Activated CD4-positive, alpha-beta memory T cell treated with anti-CD3 and anti-CD28 coated beads for 36 hours (primary cell): ENCODE results near the gene EXD3. TPM values are rescaled to one million over a fixed set of nuclear protein-coding genes. Genes with fewer than 3 reads are reported as not detected.

Experiments used
- CTCF ChIA-PET: fragments of 350-600 bp; sonication (Branson Sonifier 250); formaldehyde crosslinking; loops from one replicate; lab custom pipeline; 2021; ENCODE audit warnings: antibody characterized with exemption, inconsistent platforms; lab: Charles Lee
- POLR2A ChIA-PET: fragments of 350-600 bp; sonication (Branson Sonifier 250); formaldehyde crosslinking; loops from one replicate; lab custom pipeline; 2021; ENCODE audit warnings: antibody characterized with exemption; lab: Charles Lee
- DNase-seq: peaks from one replicate; pipeline ENCODE4 v3.0.0-alpha.2; 2020
- H3K27ac Mint-ChIP-seq: one replicate; pipeline ENCODE4 v1.8.0; 2021; ENCODE audit warnings: mixed read lengths
- H3K27me3 Mint-ChIP-seq: one replicate; pipeline ENCODE4 v1.8.0; 2021; ENCODE audit warnings: mixed read lengths
- H3K36me3 Mint-ChIP-seq: one replicate; pipeline ENCODE4 v1.8.0; 2021; ENCODE audit warnings: mixed read lengths
- H3K4me1 Mint-ChIP-seq: one replicate; pipeline ENCODE4 v1.8.0; 2021; ENCODE audit warnings: low read depth, mixed read lengths
- H3K4me3 Mint-ChIP-seq: one replicate; pipeline ENCODE4 v1.8.0; 2021; ENCODE audit warnings: mild to moderate bottlenecking, mixed read lengths
- H3K9me3 Mint-ChIP-seq: one replicate; pipeline ENCODE4 v1.8.0; 2021; ENCODE audit warnings: mixed read lengths
- intact Hi-C: fragments of 100-400 bp; cut with micrococcal nuclease; formaldehyde crosslinking; loops from one replicate; pipeline ENCODE4 v1.15.1; 2023
- total RNA-seq, 2 experiments: library from RNA; stranded (reverse); gene quantifications; one replicate each; pipeline ENCODE4 v1.2.3, GENCODE V29; 2021

Gene EXD3
- total RNA-seq, 2 experiments from 2014 or later, result 13.5 to 13.6 TPM

DNA sequence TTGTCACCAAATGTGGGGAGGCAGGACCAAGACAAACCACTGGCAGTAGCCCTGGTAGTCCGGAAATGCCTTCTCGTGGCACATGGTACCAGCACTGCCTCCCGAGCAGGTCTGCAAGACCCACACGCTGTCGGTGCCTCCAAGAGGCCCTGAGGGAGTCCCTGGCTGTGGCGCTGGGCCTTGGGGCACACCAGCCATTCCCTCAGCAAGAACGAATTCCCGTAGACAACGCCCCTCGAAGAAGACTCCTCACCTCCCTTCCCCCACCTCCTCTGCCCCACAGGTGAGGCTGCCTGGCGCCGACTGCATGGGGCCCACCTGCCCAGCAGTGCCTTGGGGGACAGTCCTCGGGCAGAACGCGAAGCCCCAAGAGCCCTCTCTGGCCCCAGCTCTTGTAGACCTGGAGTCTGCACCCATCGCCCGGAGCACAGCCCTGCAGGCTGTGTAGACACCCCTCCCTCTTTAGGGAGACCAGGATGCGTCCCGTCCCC, 56.0 kb downstream of the EXD3 start:
- H3K27me3 Mint-ChIP-seq, result no peaks in the 10 kb centered on the region
- no peak overlapping the region for H3K27ac Mint-ChIP-seq
- H3K4me1 Mint-ChIP-seq, result no peaks in the 10 kb centered on the region
- H3K36me3 Mint-ChIP-seq, result no peaks in the 10 kb centered on the region
- no peak for DNase-seq
- ChIA-PET CTCF (no interaction called here), POLR2A (no interaction called here)
- no peak overlapping the region for H3K4me3 Mint-ChIP-seq
- intact Hi-C loops, result no loop called here
- peaks cover 5% of the 10 kb centered on the region for H3K9me3 Mint-ChIP-seq

DNA sequence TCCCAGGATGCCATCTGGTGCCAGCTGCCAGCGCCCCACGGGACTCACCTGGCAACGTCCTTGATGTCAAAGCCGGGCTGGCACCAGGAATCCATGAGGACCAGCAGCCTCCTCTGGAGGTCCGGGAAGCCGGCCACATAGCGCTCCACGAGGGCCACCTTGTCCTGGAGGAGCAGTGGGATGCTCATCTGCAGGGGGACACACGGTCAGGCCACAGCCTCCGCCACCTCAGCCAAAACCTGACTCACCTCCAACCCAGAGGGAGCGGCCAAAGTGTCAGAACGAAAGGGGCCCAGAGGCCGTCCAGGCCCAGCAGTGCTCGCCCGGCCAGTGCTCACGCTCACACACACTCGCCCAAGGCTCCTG, 56.5 kb downstream of the EXD3 start:
- Mint-ChIP-seq H3K4me1 (no peaks in the 10 kb centered on the region), H3K9me3 (peaks cover 5% of the 10 kb centered on the region), H3K27ac (no peak overlapping the region), H3K36me3 (no peaks in the 10 kb centered on the region), H3K4me3 (no peak overlapping the region), H3K27me3 (no peaks in the 10 kb centered on the region)
- intact Hi-C loops, result no loop called here
- no peak for DNase-seq
- ChIA-PET CTCF (no interaction called here), POLR2A (no interaction called here)

DNA sequence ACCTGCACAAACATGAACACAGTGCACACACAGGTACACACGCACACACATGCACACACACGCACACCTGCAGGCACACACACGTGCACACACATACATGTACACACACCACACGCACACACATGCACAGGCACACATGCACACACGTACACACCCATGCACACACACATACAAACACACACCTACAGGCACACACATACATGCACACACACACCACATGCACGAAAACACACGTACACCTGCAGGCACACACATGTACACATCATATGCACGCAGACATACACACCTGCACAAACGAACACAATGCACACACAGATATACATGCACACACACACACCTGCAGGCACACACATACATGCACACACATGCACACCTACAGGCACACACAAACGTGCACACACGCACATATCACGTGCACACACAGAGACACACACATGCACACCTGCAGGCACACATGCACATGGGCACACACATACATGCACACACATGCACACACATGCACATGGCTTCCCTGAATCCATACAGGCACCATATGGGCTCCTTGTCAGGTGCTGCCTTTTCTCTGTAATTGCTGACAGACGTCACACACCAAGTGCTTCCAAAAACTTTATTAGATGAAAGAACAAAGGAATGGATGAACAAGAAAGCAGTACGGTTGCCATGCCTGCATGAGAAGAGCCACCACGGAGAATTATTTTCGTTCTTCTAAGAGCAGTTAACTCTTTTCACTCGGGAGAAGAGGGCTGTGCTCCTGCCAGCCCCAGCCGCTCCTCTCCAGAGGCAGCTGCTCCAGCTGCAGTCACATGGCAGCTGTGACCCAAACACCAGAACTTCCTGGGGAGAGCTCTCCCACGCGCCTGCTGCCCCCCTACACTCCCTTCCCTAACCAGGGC, 57.2 kb downstream of the EXD3 start:
- Mint-ChIP-seq H3K27ac (no peak overlapping the region), H3K4me1 (no peaks in the 10 kb centered on the region), H3K9me3 (peaks cover 5% of the 10 kb centered on the region), H3K27me3 (no peaks in the 10 kb centered on the region), H3K36me3 (no peaks in the 10 kb centered on the region), H3K4me3 (no peak overlapping the region)
- ChIA-PET CTCF (no interaction called here), POLR2A (no interaction called here)
- DNase-seq, result no peak
- intact Hi-C loops, result no loop called here

DNA sequence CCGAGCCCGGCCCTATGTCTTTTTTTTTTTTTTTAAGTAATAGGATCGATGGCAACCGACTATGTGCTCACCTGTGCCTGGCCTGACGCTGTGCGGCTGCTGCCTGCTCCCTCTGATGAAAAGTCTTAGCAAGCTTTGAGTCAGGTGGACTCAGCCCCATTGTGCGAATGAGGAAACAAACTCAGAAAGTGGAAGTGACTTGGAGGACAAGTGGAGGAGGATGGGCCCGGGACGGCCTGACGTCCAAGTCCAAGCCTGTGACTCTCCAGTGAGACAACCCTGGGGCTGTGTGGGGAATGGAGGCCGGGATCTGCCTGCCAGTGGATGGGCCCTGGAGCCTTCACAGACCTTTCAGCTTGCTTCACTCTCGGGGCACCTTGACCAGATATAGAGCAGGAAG, 57.9 kb downstream of the EXD3 start:
- ChIA-PET CTCF (no interaction called here), POLR2A (no interaction called here)
- no peaks in the 10 kb centered on the region for H3K27me3 Mint-ChIP-seq
- no peaks in the 10 kb centered on the region for H3K4me1 Mint-ChIP-seq
- H3K9me3 Mint-ChIP-seq, result peaks cover 5% of the 10 kb centered on the region
- no peaks in the 10 kb centered on the region for H3K36me3 Mint-ChIP-seq
- no peak for DNase-seq
- no peak overlapping the region for H3K27ac Mint-ChIP-seq
- no peak overlapping the region for H3K4me3 Mint-ChIP-seq
- intact Hi-C loops, result no loop called here

DNA sequence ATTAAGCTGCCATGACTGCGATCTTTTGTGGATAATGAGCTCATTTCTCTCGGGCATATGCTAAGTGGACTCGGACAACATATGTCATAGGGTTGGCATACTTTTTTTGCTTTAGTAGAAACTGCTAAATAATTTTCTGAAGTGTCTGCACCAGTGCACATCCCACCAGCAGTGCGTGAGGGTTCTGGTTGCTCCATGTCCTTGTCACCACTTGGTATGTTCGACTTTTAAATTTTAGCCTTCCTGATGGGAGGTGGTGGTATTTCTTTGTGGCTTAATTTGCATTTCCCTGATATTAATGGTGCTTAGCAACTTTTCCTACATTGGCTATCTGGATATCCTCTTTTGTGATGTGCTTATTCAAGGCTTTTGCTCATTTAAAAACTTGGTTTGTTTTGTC, 63.1 kb downstream of the EXD3 start:
- CTCF ChIA-PET, result no interaction called here

DNA sequence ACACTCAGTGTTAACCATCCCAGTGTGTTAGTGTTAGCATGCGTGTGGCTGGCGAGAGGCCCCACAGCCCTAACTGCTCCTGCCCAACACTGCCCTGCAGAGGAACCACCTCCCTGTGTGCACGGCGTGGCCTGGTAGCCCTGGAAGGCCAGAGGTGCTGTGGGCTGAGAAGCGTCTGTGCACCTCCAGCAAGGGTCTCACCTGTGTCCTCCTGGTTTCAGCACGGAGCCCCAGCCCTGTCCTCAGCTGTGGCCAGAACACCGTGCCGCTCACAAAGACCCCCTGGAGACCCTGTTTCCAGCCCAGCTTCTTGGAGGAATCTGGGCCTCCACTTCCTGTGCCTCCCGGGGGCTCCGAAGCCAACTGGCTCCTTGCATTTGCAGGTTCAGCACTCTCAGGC, 64.8 kb downstream of the EXD3 start:
- no peaks in the 10 kb centered on the region for H3K27me3 Mint-ChIP-seq
- no peaks in the 10 kb centered on the region for H3K4me1 Mint-ChIP-seq
- intact Hi-C loops, result no loop called here
- peaks cover 14% of the 10 kb centered on the region for H3K9me3 Mint-ChIP-seq
- no peak overlapping the region for H3K27ac Mint-ChIP-seq
- H3K4me3 Mint-ChIP-seq, result no peak overlapping the region
- POLR2A ChIA-PET, result no interaction called here
- no peak for DNase-seq
- CTCF ChIA-PET, result no interaction called here
- peaks cover 7% of the 10 kb centered on the region for H3K36me3 Mint-ChIP-seq

More for the DNA sequence above, 63.1 kb downstream of the EXD3 start:
- no peak overlapping the region for H3K4me3 Mint-ChIP-seq
- no peaks in the 10 kb centered on the region for H3K4me1 Mint-ChIP-seq
- H3K9me3 Mint-ChIP-seq, result peaks cover 14% of the 10 kb centered on the region
- POLR2A ChIA-PET, result no interaction called here
- H3K27me3 Mint-ChIP-seq, result no peaks in the 10 kb centered on the region
- H3K36me3 Mint-ChIP-seq, result peaks cover 7% of the 10 kb centered on the region
- no peak for DNase-seq
- intact Hi-C loops, result no loop called here
- H3K27ac Mint-ChIP-seq, result no peak overlapping the region

DNA sequence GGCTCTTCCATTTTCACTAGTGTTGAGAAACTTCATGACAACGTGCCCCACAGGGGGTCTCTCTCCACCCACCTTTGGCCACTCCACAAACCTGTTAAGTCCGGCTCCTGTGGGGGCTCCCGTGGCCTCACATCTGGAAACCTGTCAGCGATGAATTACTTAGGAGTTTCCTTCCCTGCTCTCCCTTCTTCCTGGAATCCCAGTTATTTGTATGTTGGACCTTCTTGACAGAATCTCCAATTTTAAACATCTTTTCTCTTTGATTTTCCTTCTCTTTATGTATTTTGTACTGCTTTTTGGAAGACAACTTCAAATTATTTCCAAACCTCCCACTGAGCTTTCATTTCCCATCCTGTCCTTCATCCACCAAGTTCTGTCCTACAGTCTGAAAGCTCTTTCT, 65.8 kb downstream of the EXD3 start:
- Mint-ChIP-seq H3K9me3 (peaks cover 14% of the 10 kb centered on the region), H3K36me3 (peaks cover 7% of the 10 kb centered on the region), H3K4me1 (no peaks in the 10 kb centered on the region), H3K27me3 (no peaks in the 10 kb centered on the region), H3K27ac (no peak overlapping the region), H3K4me3 (no peak overlapping the region)
- intact Hi-C loops, result no loop called here
- POLR2A ChIA-PET, result no interaction called here
- CTCF ChIA-PET, result no interaction called here
- no peak for DNase-seq

DNA sequence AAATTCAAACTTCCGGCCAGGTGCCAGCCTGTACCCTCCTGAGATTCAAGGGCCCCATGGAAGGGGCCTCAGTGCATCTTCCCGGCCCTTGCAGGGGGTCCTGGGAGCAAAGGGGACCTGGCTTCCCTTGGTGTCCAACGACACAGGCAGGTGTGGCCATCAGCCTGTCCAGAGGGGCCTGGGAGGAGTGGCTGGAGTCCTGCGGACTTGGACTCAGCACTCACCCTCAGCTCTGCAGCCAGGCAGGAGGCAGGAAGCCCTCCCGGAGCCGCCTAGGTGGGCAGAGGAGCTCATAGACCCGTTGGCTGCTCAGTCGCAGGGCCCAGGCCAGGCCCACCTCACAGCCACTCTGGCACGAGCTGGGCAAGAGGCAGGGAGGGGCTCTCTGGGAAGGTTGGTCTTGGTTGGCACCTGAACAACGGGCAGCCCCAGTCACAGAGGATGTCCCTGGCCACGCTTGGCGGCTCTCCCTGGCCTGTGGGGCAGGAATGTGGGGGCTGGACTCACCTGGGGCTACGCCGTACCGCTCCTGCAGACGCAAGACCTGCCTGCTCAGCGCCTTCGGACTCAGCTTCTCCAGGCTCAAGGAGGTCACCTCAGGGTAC, 67.1 kb downstream of the EXD3 start:
- H3K4me1 Mint-ChIP-seq, result no peaks in the 10 kb centered on the region
- no peak overlapping the region for H3K4me3 Mint-ChIP-seq
- DNase-seq, result no peak
- intact Hi-C loops, result no loop called here
- H3K36me3 Mint-ChIP-seq, result peaks cover 7% of the 10 kb centered on the region
- CTCF ChIA-PET, result no interaction called here
- H3K27ac Mint-ChIP-seq, result no peak overlapping the region
- POLR2A ChIA-PET, result no interaction called here
- H3K9me3 Mint-ChIP-seq, result peaks cover 14% of the 10 kb centered on the region
- H3K27me3 Mint-ChIP-seq, result no peaks in the 10 kb centered on the region

DNA sequence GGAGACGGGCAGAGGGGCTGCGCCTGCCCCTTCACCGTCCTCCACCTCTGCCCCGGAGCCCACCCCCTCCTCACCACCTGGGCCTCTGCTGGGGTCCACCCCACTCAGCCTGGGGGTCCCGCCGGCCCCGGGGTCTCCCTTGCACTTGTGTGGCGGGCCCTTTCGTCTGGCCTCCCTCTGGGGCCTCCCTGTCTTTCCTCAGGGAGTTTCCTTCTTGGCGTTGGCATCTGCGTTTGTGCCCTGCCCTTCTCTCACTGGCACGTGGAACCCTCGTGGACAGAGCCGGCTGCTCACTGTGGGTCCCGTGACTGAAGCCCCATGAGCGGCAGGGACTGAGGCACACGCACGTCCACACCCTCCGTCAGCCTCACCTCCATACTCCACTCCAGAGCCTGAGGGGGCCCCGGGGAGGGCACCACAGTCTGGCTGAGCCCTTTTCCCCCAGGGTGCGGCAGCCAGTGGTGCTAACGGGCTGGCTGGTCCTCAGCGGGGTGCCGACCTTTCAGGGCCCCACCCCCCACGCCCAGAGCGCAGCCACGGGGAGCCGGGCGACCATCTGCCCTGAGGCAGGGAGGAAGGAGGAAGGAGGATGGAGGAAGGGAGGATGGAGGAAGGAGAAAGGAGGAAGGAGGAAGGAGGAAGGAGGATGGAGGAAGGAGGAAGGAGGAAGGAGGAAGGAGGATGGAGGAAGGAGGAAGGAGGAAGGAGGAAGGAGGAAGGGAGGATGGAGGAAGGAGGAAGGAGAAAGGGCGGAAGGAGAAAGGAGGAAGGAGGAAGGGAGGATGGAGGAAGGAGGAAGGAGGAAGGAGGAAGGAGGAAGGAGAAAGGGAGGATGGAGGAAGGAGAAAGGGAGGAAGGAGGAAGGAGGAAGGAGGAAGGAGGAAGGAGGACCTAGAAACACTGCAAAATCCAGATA, 67.9 kb downstream of the EXD3 start:
- no peak overlapping the region for H3K27ac Mint-ChIP-seq
- CTCF ChIA-PET, result no interaction called here
- POLR2A ChIA-PET, result no interaction called here
- H3K27me3 Mint-ChIP-seq, result no peaks in the 10 kb centered on the region
- intact Hi-C loops, result no loop called here
- H3K9me3 Mint-ChIP-seq, result peaks cover 14% of the 10 kb centered on the region
- H3K4me3 Mint-ChIP-seq, result no peak overlapping the region
- H3K36me3 Mint-ChIP-seq, result peaks cover 7% of the 10 kb centered on the region
- no peak for DNase-seq
- H3K4me1 Mint-ChIP-seq, result no peaks in the 10 kb centered on the region

DNA sequence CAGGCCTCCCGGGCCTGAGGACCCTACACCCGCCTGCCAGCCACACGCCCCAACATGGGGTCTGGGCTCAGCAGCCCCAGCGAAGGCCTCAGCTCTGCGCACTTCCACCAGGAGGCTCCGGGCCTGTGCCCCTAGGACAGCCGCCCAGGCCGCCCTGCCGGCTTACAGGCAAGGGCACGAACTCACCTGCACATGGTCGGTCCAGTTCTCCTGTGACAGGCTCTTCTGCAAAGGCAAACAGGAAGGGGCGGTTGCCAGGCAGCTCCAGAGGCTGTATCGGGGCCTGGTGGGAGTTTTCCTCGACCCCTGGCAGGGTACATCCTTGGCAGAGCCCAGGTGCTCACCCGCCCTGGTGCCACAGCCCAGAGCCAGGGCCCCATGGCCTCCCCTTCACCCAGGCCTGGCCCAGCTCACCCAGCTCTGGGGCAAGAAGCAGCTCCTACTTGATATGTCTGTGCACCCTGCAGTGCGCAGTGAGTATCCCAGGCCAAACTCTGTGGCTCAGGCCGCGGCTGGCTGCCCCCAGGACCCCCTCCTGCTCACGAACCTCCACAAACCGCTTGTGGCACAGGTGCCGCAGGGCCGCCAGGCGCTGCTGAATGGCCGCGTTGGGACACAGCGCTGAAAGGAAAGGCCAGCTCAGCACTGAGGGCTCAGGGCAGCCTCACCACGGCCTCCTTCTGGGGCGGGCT, 68.7 kb downstream of the EXD3 start:
- ChIA-PET POLR2A (no interaction called here), CTCF (no interaction called here)
- H3K36me3 Mint-ChIP-seq, result peaks cover 7% of the 10 kb centered on the region
- no peaks in the 10 kb centered on the region for H3K4me1 Mint-ChIP-seq
- no peak overlapping the region for H3K27ac Mint-ChIP-seq
- peaks cover 14% of the 10 kb centered on the region for H3K9me3 Mint-ChIP-seq
- H3K27me3 Mint-ChIP-seq, result no peaks in the 10 kb centered on the region
- intact Hi-C loops, result no loop called here
- H3K4me3 Mint-ChIP-seq, result no peak overlapping the region
- DNase-seq, result no peak

DNA sequence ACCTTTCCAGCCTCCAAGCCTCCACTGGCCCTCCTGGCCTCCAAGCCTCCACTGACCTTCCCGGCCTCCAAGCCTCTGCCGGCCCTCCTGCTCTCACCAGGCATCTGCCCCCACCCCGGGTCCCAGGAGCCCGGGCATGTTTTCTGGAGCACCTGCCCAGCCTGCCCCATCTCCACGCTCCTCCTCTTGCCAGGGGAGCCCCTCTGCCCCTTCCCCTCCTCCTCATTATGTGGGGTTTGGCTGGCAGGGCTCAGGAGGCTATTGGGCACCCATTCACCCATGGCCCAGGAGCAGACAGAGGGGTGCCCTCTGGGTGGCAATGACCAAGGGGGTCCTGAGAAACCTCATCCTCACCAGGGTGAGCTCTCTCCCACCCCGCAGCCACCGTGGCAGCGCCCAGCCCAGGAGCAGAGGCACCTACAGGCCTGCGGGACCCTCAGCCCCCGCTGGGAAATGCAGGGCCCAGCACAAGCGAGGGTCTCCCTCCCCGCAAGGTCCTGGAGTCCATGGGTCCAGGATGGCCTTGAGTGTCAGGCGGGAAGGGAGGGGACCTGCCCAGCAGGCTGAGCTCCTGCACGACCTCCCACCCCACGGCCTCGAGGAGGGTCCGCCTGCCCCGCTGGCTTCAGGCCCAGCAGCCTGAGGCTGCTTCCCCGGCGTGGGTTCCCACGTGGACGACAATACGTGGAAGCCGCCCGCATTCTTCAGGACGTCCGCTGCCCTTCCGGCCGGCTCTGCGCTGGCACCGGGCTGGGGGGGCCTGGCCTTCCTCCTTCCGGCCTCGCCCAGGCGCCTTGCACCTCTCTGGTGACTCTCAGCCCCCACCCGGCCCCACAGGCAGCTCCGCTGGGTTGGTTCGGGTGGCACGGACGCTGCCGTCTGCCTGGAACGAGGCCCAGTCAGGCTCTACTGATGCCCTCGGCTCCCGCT, 69.5 kb downstream of the EXD3 start:
- no peak overlapping the region for H3K4me3 Mint-ChIP-seq
- intact Hi-C loops, result no loop called here
- no peaks in the 10 kb centered on the region for H3K27me3 Mint-ChIP-seq
- CTCF ChIA-PET, result interaction anchor here (1.4 kb wide), 1 partner anchor 69 kb away, joined by 3 read pairs; the partner anchor contains the start of genes EXD3 and NOXA1
- POLR2A ChIA-PET, result no interaction called here
- peaks cover 14% of the 10 kb centered on the region for H3K9me3 Mint-ChIP-seq
- no peaks in the 10 kb centered on the region for H3K4me1 Mint-ChIP-seq
- peaks cover 7% of the 10 kb centered on the region for H3K36me3 Mint-ChIP-seq
- no peak for DNase-seq
- no peak overlapping the region for H3K27ac Mint-ChIP-seq
